Measurements from ENCODE around the gene NRP1.

Gene NRP1

GRCh38 chr10:33154590-33154989 is 179.9 kb downstream of the NRP1 start:
- DNase-seq (ENCODE audit: low spot score), result no peak
- no peak for TF ChIP-seq CTCF (IDR thresholded peaks at IDR 0.05; ENCODE audit: borderline replicate concordance, control extremely low read depth, extremely low read depth, insufficient read depth, missing control alignments)
- in situ Hi-C loops (cut with MboI; ENCODE audit: low sequenced_read_pairs, unreplicated experiment), result no loop called here

GRCh38 chr10:33153968-33154327 is 180.5 kb downstream of the NRP1 start:
- in situ Hi-C loops (cut with MboI; ENCODE audit: low sequenced_read_pairs, unreplicated experiment), result no loop called here
- no peak for TF ChIP-seq CTCF (IDR thresholded peaks at IDR 0.05; ENCODE audit: borderline replicate concordance, control extremely low read depth, extremely low read depth, insufficient read depth, missing control alignments)
- no peak for DNase-seq (ENCODE audit: low spot score)

- DNase-seq (ENCODE audit: low spot score), result no peak
- in situ Hi-C loops (cut with MboI; ENCODE audit: low sequenced_read_pairs, unreplicated experiment), result no loop called here
- TF ChIP-seq CTCF (IDR thresholded peaks at IDR 0.05; ENCODE audit: borderline replicate concordance, control extremely low read depth, extremely low read depth, insufficient read depth, missing control alignments), result no peak
Measured at GRCh38 chr10:33153251-33153967, 181.1 kb downstream of the NRP1 start.

- in situ Hi-C loops (cut with MboI; ENCODE audit: low sequenced_read_pairs, unreplicated experiment), result no loop called here
Measured at GRCh38 chr10:33152750-33153149, 181.7 kb downstream of the NRP1 start.

GRCh38 chr10:33152146-33152545 is 182.3 kb downstream of the NRP1 start:
- DNase-seq (ENCODE audit: low spot score), result no peak
- TF ChIP-seq CTCF (IDR thresholded peaks at IDR 0.05; ENCODE audit: borderline replicate concordance, control extremely low read depth, extremely low read depth, insufficient read depth, missing control alignments), result no peak
- in situ Hi-C loops (cut with MboI; ENCODE audit: low sequenced_read_pairs, unreplicated experiment), result no loop called here

More at GRCh38 chr10:33152750-33153149, 181.7 kb downstream of the NRP1 start:
- DNase-seq (ENCODE audit: low spot score), result no peak
- no peak for TF ChIP-seq CTCF (IDR thresholded peaks at IDR 0.05; ENCODE audit: borderline replicate concordance, control extremely low read depth, extremely low read depth, insufficient read depth, missing control alignments)

GRCh38 chr10:33151344-33151864 is 183.1 kb downstream of the NRP1 start:
- TF ChIP-seq CTCF (IDR thresholded peaks at IDR 0.05; ENCODE audit: borderline replicate concordance, control extremely low read depth, extremely low read depth, insufficient read depth, missing control alignments), result no peak
- in situ Hi-C loops (cut with MboI; ENCODE audit: low sequenced_read_pairs, unreplicated experiment), result no loop called here
- DNase-seq (ENCODE audit: low spot score), result no peak

Data from GM13976 (cell line).